DLD1 (cell line): ENCODE results near the gene OR6F1.
"Not testable (repeated sequence)": the region's sequence is repeated elsewhere in the genome, so short reads cannot be mapped to it uniquely, and the experiment has no call there.

ENCODE experiments used
- in situ Hi-C: cut with HindIII; loops from 2 replicates; pipeline ENCODE4 v1.10.0; 2017; ENCODE audit warnings: low sequenced_read_pairs

Gene OR6F1

GRCh38 chr1:247716546-247716945, at the start of gene OR6F1:
Gene OR6F1, minus strand, starts transcription at chr1:247716646. Its CDS starts 3,891 bp downstream, at chr1:247712755.
- in situ Hi-C loops: no loop called here

DNA sequence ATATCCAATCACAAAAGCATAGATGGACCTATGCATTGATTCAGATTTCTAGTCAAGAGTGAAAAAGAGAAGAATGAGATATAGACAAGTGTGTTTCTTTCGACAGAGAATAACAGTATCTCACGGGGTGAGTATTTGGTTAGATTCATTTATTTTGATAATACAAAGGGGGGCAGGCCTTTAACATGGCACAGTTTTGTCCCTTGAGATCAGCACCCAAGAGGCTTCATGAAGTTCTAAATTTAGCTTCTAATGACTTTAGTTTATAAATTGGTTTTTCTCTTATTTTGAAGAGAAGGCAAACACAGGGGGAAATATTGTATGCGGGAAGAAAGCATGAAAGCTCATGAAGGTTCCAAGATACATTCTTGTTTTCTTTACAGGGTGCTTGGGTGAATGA, 44.0 kb upstream of the OR6F1 start, which contains the start of gene OR1C1:
OR1C1 (minus strand) TSS at position 101 of the 400 bp plus-strand sequence. CDS start 2,150 bp downstream, outside the sequence.
- in situ Hi-C loops: no loop called here

GRCh38 chr1:247754311-247754710, 37.9 kb upstream of the OR6F1 start:
- in situ Hi-C loops: not testable (repeated sequence)

DNA sequence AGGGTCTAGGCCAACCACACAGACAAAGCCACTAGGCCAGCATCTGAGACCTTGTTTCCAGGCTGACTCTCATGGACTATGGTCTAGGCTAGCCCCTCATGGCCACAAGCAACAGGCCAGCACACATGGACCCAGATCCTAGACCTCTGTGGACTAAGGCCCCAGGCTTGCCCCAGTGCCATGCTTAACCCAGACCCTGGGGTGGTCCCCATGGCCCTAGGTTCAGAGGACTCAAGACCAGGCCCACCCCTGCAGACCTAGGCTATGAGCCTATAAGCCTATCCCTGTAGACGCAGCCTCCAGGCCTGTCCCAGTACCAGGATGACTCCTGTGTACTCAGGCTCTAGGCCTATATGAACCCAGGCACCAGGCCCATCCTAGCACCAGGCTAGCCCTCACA, 33.4 kb upstream of the OR6F1 start:
- in situ Hi-C loops: no loop called here

GRCh38 chr1:247748041-247748440, 31.6 kb upstream of the OR6F1 start, which contains the start of gene OR14A2:
Gene OR14A2, minus strand, starts transcription at chr1:247748141.
- in situ Hi-C loops: no loop called here

DNA sequence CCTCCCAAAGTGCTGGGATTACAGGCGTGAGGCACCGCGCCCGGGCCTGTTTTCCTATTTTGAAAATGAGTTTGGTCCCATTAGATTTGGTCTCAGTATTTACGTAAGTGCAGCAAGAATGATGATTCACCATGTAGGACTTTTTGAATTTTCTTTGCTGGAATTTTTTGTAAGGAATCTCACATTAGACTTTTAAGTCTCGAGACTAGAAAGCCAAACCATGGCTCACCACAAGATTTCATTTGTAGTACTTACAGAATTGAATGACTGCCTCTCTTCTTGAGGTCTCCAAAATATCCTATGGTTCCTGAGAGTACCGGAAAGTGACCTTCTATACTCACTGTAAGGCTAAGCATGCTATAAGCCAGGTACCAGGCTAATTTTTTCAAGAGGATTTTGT, 31.2 kb upstream of the OR6F1 start:
- in situ Hi-C loops: no loop called here

- in situ Hi-C loops: no loop called here
These were observed 30.0 kb upstream of the OR6F1 start for GRCh38 chr1:247746391-247746935.

DNA sequence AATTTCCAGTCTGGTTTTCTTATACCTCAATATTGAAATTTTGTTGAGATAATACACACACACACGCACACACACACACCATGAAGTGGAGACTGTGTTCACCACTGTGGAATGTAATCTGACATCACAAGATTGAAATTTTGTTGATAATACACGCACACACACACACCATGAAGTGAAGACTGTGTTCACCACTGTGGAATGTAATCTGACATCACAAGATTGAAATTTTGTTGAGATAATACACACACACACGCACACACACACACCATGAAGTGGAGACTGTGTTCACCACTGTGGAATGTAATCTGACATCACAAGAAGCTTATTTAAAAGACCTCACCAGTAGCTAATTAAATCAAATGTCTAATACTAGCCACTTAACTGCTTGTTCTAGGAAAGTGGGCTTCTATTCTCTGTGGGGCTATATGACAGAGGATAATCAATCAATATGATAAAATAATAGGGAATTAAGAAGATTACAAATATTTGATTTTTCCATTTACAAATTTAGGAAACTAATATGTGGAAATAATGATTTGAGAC, 25.8 kb upstream of the OR6F1 start:
- in situ Hi-C loops: not testable (repeated sequence)

GRCh38 chr1:247741756-247742155, 25.3 kb upstream of the OR6F1 start:
- in situ Hi-C loops: no loop called here

DNA sequence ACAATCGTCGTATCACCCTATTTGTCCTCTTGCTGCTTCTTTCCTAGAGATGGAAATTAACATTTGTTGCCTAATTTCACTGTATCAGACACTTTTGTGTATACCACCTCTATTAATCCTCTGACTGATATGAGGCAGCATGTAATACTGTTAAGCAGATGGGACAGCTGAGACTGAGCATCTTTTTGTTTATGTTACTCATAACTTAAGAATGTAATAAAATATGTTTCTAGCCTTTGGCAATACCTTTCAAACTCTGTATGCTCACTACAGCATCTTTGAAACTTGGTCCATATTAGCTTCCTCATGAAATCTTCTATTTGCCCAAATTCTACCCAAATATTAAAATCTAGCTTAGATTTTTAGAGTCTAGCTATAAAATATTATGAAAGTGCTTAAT, 24.3 kb upstream of the OR6F1 start:
- in situ Hi-C loops: no loop called here

DNA sequence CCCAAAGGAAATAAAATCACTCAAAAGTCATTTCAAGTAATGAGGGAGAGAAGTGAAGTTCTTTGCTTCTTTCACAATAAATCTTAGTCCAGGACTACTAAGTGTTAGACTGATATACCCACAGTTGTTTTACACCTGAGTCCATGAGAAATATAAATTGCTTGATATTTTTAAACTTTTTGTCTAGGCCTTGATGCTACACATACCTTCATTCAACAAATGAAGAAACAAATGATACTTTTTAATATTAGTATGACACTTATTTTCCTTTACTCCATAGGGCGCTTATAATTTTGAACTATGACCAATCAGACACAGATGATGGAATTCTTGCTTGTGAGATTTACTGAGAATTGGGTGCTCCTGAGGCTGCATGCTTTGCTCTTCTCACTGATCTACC, 21.9 kb upstream of the OR6F1 start, which contains the start of gene OR14K1:
OR14K1 (plus strand) TSS at position 301 of the 400 bp plus-strand sequence; CDS start at position 301, 0 bp downstream.
- in situ Hi-C loops: no loop called here

GRCh38 chr1:247721222-247721621, 4.8 kb upstream of the OR6F1 start:
- in situ Hi-C loops: no loop called here

- in situ Hi-C loops: no loop called here
These were observed 2.7 kb downstream of the OR6F1 start for GRCh38 chr1:247713753-247714152.

- in situ Hi-C loops: not testable (repeated sequence)
These were observed 5.8 kb downstream of the OR6F1 start for GRCh38 chr1:247710681-247711080.

- in situ Hi-C loops: no loop called here
These were observed 15.1 kb downstream of the OR6F1 start for GRCh38 chr1:247701338-247701737.

DNA sequence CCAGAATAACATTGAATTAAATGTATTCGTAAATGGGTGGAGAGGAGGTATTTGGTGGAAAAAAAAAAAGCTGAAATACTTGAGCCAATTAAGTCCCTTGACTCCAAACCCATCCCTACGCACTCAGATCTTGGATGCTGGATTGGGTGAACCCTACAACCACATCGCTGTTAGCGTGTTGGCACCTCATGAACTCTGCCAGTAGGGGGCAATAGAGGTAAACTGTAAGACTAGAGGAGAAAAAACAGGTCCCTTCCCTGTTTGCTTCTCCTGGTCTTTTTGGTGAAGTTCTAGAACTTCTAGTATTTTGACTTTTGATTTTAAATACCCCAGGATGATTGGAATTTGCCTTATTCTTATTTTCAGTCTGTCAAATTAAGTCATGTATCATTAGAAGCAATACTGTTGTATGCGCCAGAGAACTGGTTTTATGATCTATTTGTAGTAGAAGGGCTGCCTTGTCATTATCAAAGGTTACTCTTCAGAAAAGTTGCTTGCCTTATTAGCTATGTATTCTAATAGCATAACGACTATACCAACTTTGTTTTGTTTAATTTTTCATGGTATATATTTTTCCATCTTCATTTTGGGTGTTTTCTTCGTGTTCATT, 35.1 kb downstream of the OR6F1 start:
- in situ Hi-C loops: no loop called here

DNA sequence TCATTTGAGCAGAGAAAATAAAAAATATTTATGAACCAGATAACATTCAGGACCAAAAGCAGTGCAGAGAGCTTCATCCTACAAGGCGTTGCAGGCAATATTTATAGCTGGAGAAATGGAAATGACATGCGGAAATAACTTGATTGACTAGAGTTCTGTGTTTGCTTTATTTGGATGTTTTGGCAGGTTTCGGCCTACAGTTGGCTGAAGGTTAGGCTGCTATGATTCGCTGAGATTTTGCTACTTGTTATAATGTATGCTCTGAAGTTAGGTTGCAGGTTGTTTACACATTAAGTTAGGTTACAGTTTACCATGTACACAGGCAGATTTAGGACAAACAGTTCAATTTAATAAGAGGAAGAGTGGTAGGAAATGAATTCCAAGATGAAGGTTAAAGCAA, 36.3 kb downstream of the OR6F1 start:
- in situ Hi-C loops: no loop called here

DNA sequence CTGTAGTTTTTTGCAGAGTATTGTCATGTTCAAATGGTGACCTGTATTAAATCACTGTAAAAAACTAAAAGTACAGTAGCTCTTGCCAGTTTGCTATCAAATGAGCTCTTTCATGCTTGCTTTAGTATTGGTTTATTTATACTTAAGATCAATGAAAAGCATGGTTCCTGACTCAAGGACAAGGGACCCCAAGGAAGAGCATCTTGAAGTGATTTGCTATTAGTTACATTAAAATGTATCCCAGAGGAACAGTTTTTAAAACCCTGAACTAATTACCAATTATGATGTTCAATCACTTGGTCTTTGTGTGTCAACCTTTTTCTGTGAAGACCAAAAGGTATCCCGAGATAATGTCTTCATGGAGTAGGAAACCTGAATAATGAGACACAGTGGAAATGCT, 36.8 kb downstream of the OR6F1 start, which contains the start of gene OR13G1:
OR13G1 (minus strand) TSS at position 101 of the 400 bp plus-strand sequence. CDS start 6,698 bp downstream, outside the sequence.
- in situ Hi-C loops: no loop called here

DNA sequence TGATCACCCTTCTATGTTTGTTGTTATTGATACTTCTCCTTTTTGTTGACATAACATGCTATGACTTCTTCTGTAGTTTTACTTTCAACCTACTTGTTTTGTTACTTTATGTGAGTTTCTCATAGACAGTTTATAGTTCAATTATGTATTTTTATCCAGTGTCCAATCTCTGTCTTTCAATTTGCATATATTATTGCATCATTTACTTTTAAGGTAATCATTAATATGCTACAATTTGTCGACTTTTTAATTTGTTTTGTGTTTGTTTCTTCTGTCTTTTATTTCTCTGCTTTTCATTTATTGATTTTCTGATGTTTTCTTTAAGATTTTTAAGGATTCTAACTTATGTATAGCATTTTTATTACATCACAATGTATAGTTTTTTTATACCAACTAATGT, 47.2 kb downstream of the OR6F1 start:
- in situ Hi-C loops: no loop called here
